Neural cell (in vitro differentiated cells): ENCODE measurements around the gene TCP11.

Experiments
- EP300 ChIP-seq: fragments of 450-650 bp; conservative IDR thresholded peaks from 2 replicates; pipeline ENCODE4 v1.6.1; 2014; ENCODE audit warnings: antibody characterized with exemption, mild to moderate bottlenecking, moderate library complexity; ENCODE audit not compliant: poor library complexity, severe bottlenecking
- EZH2 ChIP-seq: fragments of 200-600, 300-800 bp; shearing (Covaris generic), sonication (generic); IDR thresholded peaks from 2 replicates; pipeline ENCODE4 v1.6.1; 2014; ENCODE audit warnings: antibody characterized with exemption, low read length, borderline replicate concordance, mild to moderate bottlenecking; ENCODE audit not compliant: insufficient read depth, poor library complexity, severe bottlenecking
- RAD21 ChIP-seq: fragments of 450-650 bp; conservative IDR thresholded peaks from 2 replicates; pipeline ENCODE4 v1.6.1; 2014; ENCODE audit warnings: antibody characterized with exemption, mild to moderate bottlenecking, moderate library complexity
- TF ChIP-seq, protein P1 (sequence below): IDR thresholded peaks from 2 replicates; pipeline ENCODE4 v1.6.1; 2012; ENCODE audit warnings: borderline replicate concordance
- TF ChIP-seq, protein P2 (sequence below): fragments of 450-650 bp; IDR thresholded peaks from 2 replicates; pipeline ENCODE4 v1.5.1; 2014; ENCODE audit warnings: antibody characterized with exemption, mild to moderate bottlenecking, moderate library complexity; ENCODE audit not compliant: poor library complexity, severe bottlenecking

GRCh38 chr6:35092362-35093117 is 48.6 kb downstream of the TCP11 start:
- TF ChIP-seq, protein P1, sequence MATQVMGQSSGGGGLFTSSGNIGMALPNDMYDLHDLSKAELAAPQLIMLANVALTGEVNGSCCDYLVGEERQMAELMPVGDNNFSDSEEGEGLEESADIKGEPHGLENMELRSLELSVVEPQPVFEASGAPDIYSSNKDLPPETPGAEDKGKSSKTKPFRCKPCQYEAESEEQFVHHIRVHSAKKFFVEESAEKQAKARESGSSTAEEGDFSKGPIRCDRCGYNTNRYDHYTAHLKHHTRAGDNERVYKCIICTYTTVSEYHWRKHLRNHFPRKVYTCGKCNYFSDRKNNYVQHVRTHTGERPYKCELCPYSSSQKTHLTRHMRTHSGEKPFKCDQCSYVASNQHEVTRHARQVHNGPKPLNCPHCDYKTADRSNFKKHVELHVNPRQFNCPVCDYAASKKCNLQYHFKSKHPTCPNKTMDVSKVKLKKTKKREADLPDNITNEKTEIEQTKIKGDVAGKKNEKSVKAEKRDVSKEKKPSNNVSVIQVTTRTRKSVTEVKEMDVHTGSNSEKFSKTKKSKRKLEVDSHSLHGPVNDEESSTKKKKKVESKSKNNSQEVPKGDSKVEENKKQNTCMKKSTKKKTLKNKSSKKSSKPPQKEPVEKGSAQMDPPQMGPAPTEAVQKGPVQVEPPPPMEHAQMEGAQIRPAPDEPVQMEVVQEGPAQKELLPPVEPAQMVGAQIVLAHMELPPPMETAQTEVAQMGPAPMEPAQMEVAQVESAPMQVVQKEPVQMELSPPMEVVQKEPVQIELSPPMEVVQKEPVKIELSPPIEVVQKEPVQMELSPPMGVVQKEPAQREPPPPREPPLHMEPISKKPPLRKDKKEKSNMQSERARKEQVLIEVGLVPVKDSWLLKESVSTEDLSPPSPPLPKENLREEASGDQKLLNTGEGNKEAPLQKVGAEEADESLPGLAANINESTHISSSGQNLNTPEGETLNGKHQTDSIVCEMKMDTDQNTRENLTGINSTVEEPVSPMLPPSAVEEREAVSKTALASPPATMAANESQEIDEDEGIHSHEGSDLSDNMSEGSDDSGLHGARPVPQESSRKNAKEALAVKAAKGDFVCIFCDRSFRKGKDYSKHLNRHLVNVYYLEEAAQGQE: no peak
- TF ChIP-seq, protein P2, sequence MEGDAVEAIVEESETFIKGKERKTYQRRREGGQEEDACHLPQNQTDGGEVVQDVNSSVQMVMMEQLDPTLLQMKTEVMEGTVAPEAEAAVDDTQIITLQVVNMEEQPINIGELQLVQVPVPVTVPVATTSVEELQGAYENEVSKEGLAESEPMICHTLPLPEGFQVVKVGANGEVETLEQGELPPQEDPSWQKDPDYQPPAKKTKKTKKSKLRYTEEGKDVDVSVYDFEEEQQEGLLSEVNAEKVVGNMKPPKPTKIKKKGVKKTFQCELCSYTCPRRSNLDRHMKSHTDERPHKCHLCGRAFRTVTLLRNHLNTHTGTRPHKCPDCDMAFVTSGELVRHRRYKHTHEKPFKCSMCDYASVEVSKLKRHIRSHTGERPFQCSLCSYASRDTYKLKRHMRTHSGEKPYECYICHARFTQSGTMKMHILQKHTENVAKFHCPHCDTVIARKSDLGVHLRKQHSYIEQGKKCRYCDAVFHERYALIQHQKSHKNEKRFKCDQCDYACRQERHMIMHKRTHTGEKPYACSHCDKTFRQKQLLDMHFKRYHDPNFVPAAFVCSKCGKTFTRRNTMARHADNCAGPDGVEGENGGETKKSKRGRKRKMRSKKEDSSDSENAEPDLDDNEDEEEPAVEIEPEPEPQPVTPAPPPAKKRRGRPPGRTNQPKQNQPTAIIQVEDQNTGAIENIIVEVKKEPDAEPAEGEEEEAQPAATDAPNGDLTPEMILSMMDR: no peak
- TF ChIP-seq EP300 (no peak), EZH2 (no peak), RAD21 (no peak)
